ENCODE data around the gene TOPAZ1. TPM values are rescaled to one million over a fixed set of nuclear protein-coding genes. Genes with fewer than 3 reads are reported as not detected.
"Not testable (repeated sequence)": the region's sequence is repeated elsewhere in the genome, so short reads cannot be mapped to it uniquely, and the experiment has no call there.

The TOPAZ1 gene
- total and polyA plus RNA-seq, 2 donors: under 0.01 TPM

GRCh38 chr3:44346590-44346989, 104.9 kb downstream of the TOPAZ1 start:
- H3K4me3 ChIP-seq (ENCODE audit: low read length in 2 of 2); H3K4me1 ChIP-seq (ENCODE audit: control insufficient read depth in 2 of 2, insufficient read depth in 2 of 2, low read length in 2 of 2); H3K36me3 ChIP-seq (ENCODE audit: control insufficient read depth in 2 of 2, insufficient read depth in 2 of 2, low read length in 1 of 2); DNase-seq (ENCODE audit: low read depth in 6 of 9, low spot score in 9 of 9); H3K27ac ChIP-seq (ENCODE audit: low read depth in 1 of 2, low read length in 1 of 2); H3K9me3 ChIP-seq (ENCODE audit: control insufficient read depth in 2 of 2, insufficient read depth in 1 of 2, low read length in 1 of 2); H3K27me3 ChIP-seq (ENCODE audit: control insufficient read depth in 2 of 2, insufficient read depth in 1 of 2, low read length in 1 of 2): not testable (repeated sequence)
- 97% methylated on average over 6 of the region's 6 CpGs for WGBS

- WGBS: 98% methylated on average over 6 of the region's 6 CpGs
- no peak for DNase-seq (ENCODE audit: low read depth in 6 of 9, low spot score in 9 of 9)
- H3K9me3 ChIP-seq (ENCODE audit: control insufficient read depth in 2 of 2, insufficient read depth in 1 of 2, low read length in 1 of 2): no peaks in the 10 kb centered on the region
- H3K4me1 ChIP-seq (ENCODE audit: control insufficient read depth in 2 of 2, insufficient read depth in 2 of 2, low read length in 2 of 2): peaks cover 0 to 4% of the 10 kb centered on the region in 2 donors
- no peak overlapping the region for H3K27ac ChIP-seq (ENCODE audit: low read depth in 1 of 2, low read length in 1 of 2)
- no peak overlapping the region for H3K4me3 ChIP-seq (ENCODE audit: low read length in 2 of 2)
- no peaks in the 10 kb centered on the region for H3K36me3 ChIP-seq (ENCODE audit: control insufficient read depth in 2 of 2, insufficient read depth in 2 of 2, low read length in 1 of 2)
- H3K27me3 ChIP-seq (ENCODE audit: control insufficient read depth in 2 of 2, insufficient read depth in 1 of 2, low read length in 1 of 2): no peaks in the 10 kb centered on the region
Observed at GRCh38 chr3:44348993-44349392, 107.3 kb downstream of the TOPAZ1 start.

- Histone ChIP-seq H3K27ac (ENCODE audit: low read depth in 1 of 2, low read length in 1 of 2) (no peak overlapping the region), H3K9me3 (ENCODE audit: control insufficient read depth in 2 of 2, insufficient read depth in 1 of 2, low read length in 1 of 2) (no peaks in the 10 kb centered on the region), H3K4me1 (ENCODE audit: control insufficient read depth in 2 of 2, insufficient read depth in 2 of 2, low read length in 2 of 2) (peaks cover 0 to 4% of the 10 kb centered on the region in 2 donors), H3K4me3 (ENCODE audit: low read length in 2 of 2) (no peak overlapping the region), H3K27me3 (ENCODE audit: control insufficient read depth in 2 of 2, insufficient read depth in 1 of 2, low read length in 1 of 2) (no peaks in the 10 kb centered on the region), H3K36me3 (ENCODE audit: control insufficient read depth in 2 of 2, insufficient read depth in 2 of 2, low read length in 1 of 2) (peaks cover 0 to 3% of the 10 kb centered on the region in 2 donors)
- DNase-seq (ENCODE audit: low read depth in 6 of 9, low spot score in 9 of 9): no peak
- 100% methylated on average over 1 of the region's 1 CpG for WGBS
Observed at GRCh38 chr3:44353355-44353924, 111.8 kb downstream of the TOPAZ1 start.

- H3K4me3 ChIP-seq (ENCODE audit: low read length in 2 of 2): no peak overlapping the region
- peaks cover 0 to 4% of the 10 kb centered on the region in 2 donors for H3K4me1 ChIP-seq (ENCODE audit: control insufficient read depth in 2 of 2, insufficient read depth in 2 of 2, low read length in 2 of 2)
- H3K36me3 ChIP-seq (ENCODE audit: control insufficient read depth in 2 of 2, insufficient read depth in 2 of 2, low read length in 1 of 2): peaks cover 5 to 7% of the 10 kb centered on the region in 2 donors
- no peak overlapping the region for H3K27ac ChIP-seq (ENCODE audit: low read depth in 1 of 2, low read length in 1 of 2)
- 84% methylated on average over 2 of the region's 2 CpGs for WGBS
- DNase-seq (ENCODE audit: low read depth in 6 of 9, low spot score in 9 of 9): no peak
- no peaks in the 10 kb centered on the region for H3K27me3 ChIP-seq (ENCODE audit: control insufficient read depth in 2 of 2, insufficient read depth in 1 of 2, low read length in 1 of 2)
- H3K9me3 ChIP-seq (ENCODE audit: control insufficient read depth in 2 of 2, insufficient read depth in 1 of 2, low read length in 1 of 2): no peaks in the 10 kb centered on the region
Observed at GRCh38 chr3:44355362-44356033, 113.8 kb downstream of the TOPAZ1 start.

GRCh38 chr3:44359146-44359751, 117.6 kb downstream of the TOPAZ1 start:
- peaks cover 5 to 7% of the 10 kb centered on the region in 2 donors for H3K36me3 ChIP-seq (ENCODE audit: control insufficient read depth in 2 of 2, insufficient read depth in 2 of 2, low read length in 1 of 2)
- H3K27ac ChIP-seq (ENCODE audit: low read depth in 1 of 2, low read length in 1 of 2): no peak overlapping the region
- H3K9me3 ChIP-seq (ENCODE audit: control insufficient read depth in 2 of 2, insufficient read depth in 1 of 2, low read length in 1 of 2): no peaks in the 10 kb centered on the region
- H3K4me1 ChIP-seq (ENCODE audit: control insufficient read depth in 2 of 2, insufficient read depth in 2 of 2, low read length in 2 of 2): no peaks in the 10 kb centered on the region
- no peaks in the 10 kb centered on the region for H3K27me3 ChIP-seq (ENCODE audit: control insufficient read depth in 2 of 2, insufficient read depth in 1 of 2, low read length in 1 of 2)
- no peak overlapping the region for H3K4me3 ChIP-seq (ENCODE audit: low read length in 2 of 2)
- WGBS: 94% methylated on average over 3 of the region's 3 CpGs
- DNase-seq (ENCODE audit: low read depth in 6 of 9, low spot score in 9 of 9): no peak

GRCh38 chr3:44363591-44363990, 121.9 kb downstream of the TOPAZ1 start:
- WGBS: over 99% methylated on average over 2 of the region's 2 CpGs
- no peak for DNase-seq (ENCODE audit: low read depth in 6 of 9, low spot score in 9 of 9)

GRCh38 chr3:44365952-44366351, 124.3 kb downstream of the TOPAZ1 start:
- H3K9me3 ChIP-seq (ENCODE audit: control insufficient read depth in 2 of 2, insufficient read depth in 1 of 2, low read length in 1 of 2): no peaks in the 10 kb centered on the region
- DNase-seq (ENCODE audit: low read depth in 6 of 9, low spot score in 9 of 9): no peak
- no peaks in the 10 kb centered on the region for H3K27me3 ChIP-seq (ENCODE audit: control insufficient read depth in 2 of 2, insufficient read depth in 1 of 2, low read length in 1 of 2)
- no peak overlapping the region for H3K27ac ChIP-seq (ENCODE audit: low read depth in 1 of 2, low read length in 1 of 2)
- no peaks in the 10 kb centered on the region for H3K4me1 ChIP-seq (ENCODE audit: control insufficient read depth in 2 of 2, insufficient read depth in 2 of 2, low read length in 2 of 2)
- 99% methylated on average over 1 of the region's 1 CpG for WGBS
- H3K36me3 ChIP-seq (ENCODE audit: control insufficient read depth in 2 of 2, insufficient read depth in 2 of 2, low read length in 1 of 2): peaks cover 0 to 6% of the 10 kb centered on the region in 2 donors
- H3K4me3 ChIP-seq (ENCODE audit: low read length in 2 of 2): no peak overlapping the region

More at GRCh38 chr3:44363591-44363990, 121.9 kb downstream of the TOPAZ1 start:
- no peak overlapping the region for H3K27ac ChIP-seq (ENCODE audit: low read depth in 1 of 2, low read length in 1 of 2)
- H3K9me3 ChIP-seq (ENCODE audit: control insufficient read depth in 2 of 2, insufficient read depth in 1 of 2, low read length in 1 of 2): no peaks in the 10 kb centered on the region
- no peaks in the 10 kb centered on the region for H3K4me1 ChIP-seq (ENCODE audit: control insufficient read depth in 2 of 2, insufficient read depth in 2 of 2, low read length in 2 of 2)
- no peak overlapping the region for H3K4me3 ChIP-seq (ENCODE audit: low read length in 2 of 2)
- peaks cover 5 to 10% of the 10 kb centered on the region in 2 donors for H3K36me3 ChIP-seq (ENCODE audit: control insufficient read depth in 2 of 2, insufficient read depth in 2 of 2, low read length in 1 of 2)
- H3K27me3 ChIP-seq (ENCODE audit: control insufficient read depth in 2 of 2, insufficient read depth in 1 of 2, low read length in 1 of 2): no peaks in the 10 kb centered on the region

- Histone ChIP-seq H3K4me3 (ENCODE audit: low read length in 2 of 2) (no peak overlapping the region), H3K27ac (ENCODE audit: low read depth in 1 of 2, low read length in 1 of 2) (no peak overlapping the region), H3K9me3 (ENCODE audit: control insufficient read depth in 2 of 2, insufficient read depth in 1 of 2, low read length in 1 of 2) (peaks cover 0 to 3% of the 10 kb centered on the region in 2 donors), H3K4me1 (ENCODE audit: control insufficient read depth in 2 of 2, insufficient read depth in 2 of 2, low read length in 2 of 2) (no peaks in the 10 kb centered on the region), H3K36me3 (ENCODE audit: control insufficient read depth in 2 of 2, insufficient read depth in 2 of 2, low read length in 1 of 2) (peaks cover 0 to 6% of the 10 kb centered on the region in 2 donors), H3K27me3 (ENCODE audit: control insufficient read depth in 2 of 2, insufficient read depth in 1 of 2, low read length in 1 of 2) (no peaks in the 10 kb centered on the region)
- 98% methylated on average over 1 of the region's 1 CpG for WGBS
- no peak for DNase-seq (ENCODE audit: low read depth in 6 of 9, low spot score in 9 of 9)
Observed at GRCh38 chr3:44375450-44375849, 133.8 kb downstream of the TOPAZ1 start.
